B cell (primary cell): ENCODE data around the gene SPOCK3. TPM values are rescaled to one million over a fixed set of nuclear protein-coding genes. Genes with fewer than 3 reads are reported as not detected.

Source experiments
- ATAC-seq: fragments of 200-7000 bp; cut with Tn5 transposase; one replicate; pipeline ENCODE4 v1.10.0; 2021; ENCODE audit warnings: low read depth, mild to moderate bottlenecking, moderate number of reproducible peaks, moderate library complexity
- CTCF ChIA-PET: fragments of 350-600 bp; sonication (Branson Sonifier 250); formaldehyde crosslinking; loops from one replicate; lab custom pipeline; 2021; ENCODE audit warnings: antibody characterized with exemption, inconsistent platforms; lab: Charles Lee
- POLR2A ChIA-PET: fragments of 350-600 bp; sonication (Branson Sonifier 250); formaldehyde crosslinking; loops from one replicate; lab custom pipeline; 2021; ENCODE audit warnings: antibody characterized with exemption; lab: Charles Lee
- DNase-seq: peaks from one replicate; pipeline ENCODE4 v3.0.0; 2013
- H2AFZ ChIP-seq: 2 replicates; pipeline ENCODE4 v1.6.1; 2012; ENCODE audit warnings: mild to moderate bottlenecking, low read depth, low read length; ENCODE audit not compliant: insufficient read depth, poor library complexity, severe bottlenecking
- H3K27ac ChIP-seq, 2 donors: 1 replicate in 1 of 2; 2 replicates in 1 of 2; pipeline ENCODE4 v1.5.1; 2012 to 2013; ENCODE audit warnings: low read length in 2 of 2, mild to moderate bottlenecking in 2 of 2, moderate library complexity in 1 of 2
- H3K27me3 ChIP-seq, 4 experiments: fragments of 200-600 bp in 1 of 4; sonication (generic) in 1 of 4; replicated peaks in 1 of 4; 1 replicate in 2 of 4; 2 replicates in 2 of 4; pipeline versions ENCODE4 v1.6.1 to v1.7.0; 2013 to 2016; ENCODE audit warnings: low read length in 3 of 4, mild to moderate bottlenecking in 2 of 4, mixed read lengths in 1 of 4, moderate library complexity in 1 of 4; ENCODE audit not compliant: insufficient read depth in 4 of 4, control insufficient read depth in 3 of 4; ENCODE audit errors: control extremely low read depth in 1 of 4
- H3K36me3 ChIP-seq, 2 experiments: replicated peaks in 1 of 2; 1 replicate in 1 of 2; 2 replicates in 1 of 2; pipeline versions ENCODE4 v1.6.1 to v1.7.1; 2013; ENCODE audit warnings: low read length in 1 of 2; ENCODE audit not compliant: insufficient read depth in 2 of 2, control insufficient read depth in 1 of 2; ENCODE audit errors: control extremely low read depth in 1 of 2, extremely low read depth in 1 of 2
- H3K4me1 ChIP-seq, 2 donors: fragments of 200-600 bp in 1 of 2; sonication (generic) in 1 of 2; 1 replicate in 1 of 2; 2 replicates in 1 of 2; pipeline versions ENCODE4 v1.5.1 to v1.6.1; 2013 to 2017; ENCODE audit warnings: low read length in 2 of 2; ENCODE audit not compliant: control insufficient read depth in 2 of 2, insufficient read depth in 2 of 2
- H3K4me2 ChIP-seq: replicated peaks from 2 replicates; pipeline ENCODE3; 2012; ENCODE audit warnings: mild to moderate bottlenecking, low read depth, low read length; ENCODE audit not compliant: poor library complexity, severe bottlenecking
- H3K4me3 ChIP-seq, 5 experiments: fragments of 200-600 bp in 1 of 5; sonication (generic) in 1 of 5; 1 replicate in 3 of 5; 2 replicates in 2 of 5; pipeline versions ENCODE4 v1.5.1 to v1.7.0; 2011 to 2016; ENCODE audit warnings: low read length in 4 of 5, mild to moderate bottlenecking in 4 of 5, low read depth in 2 of 5, control low read depth in 1 of 5, moderate library complexity in 1 of 5; ENCODE audit not compliant: insufficient read depth in 1 of 5; ENCODE audit errors: control extremely low read depth in 1 of 5, extremely low read depth in 1 of 5
- H3K79me2 ChIP-seq: fragments of 200-600 bp; sonication (generic); one replicate; pipeline ENCODE4 v1.6.0; 2016; ENCODE audit warnings: low read length; ENCODE audit not compliant: control insufficient read depth, insufficient read depth
- H3K9ac ChIP-seq: fragments of 200-600 bp; sonication (generic); 2 replicates; pipeline ENCODE4 v1.6.1; 2017; ENCODE audit warnings: mild to moderate bottlenecking, low read length, moderate library complexity
- H3K9me3 ChIP-seq, 3 donors: one replicate each; pipeline versions ENCODE4 v1.6.1 to v1.7.1; 2013; ENCODE audit warnings: low read length in 2 of 3; ENCODE audit not compliant: control insufficient read depth in 2 of 3, insufficient read depth in 1 of 3; ENCODE audit errors: control extremely low read depth in 1 of 3
- H4K20me1 ChIP-seq: 2 replicates; pipeline ENCODE4 v1.6.0; 2012; ENCODE audit warnings: mild to moderate bottlenecking, low read length; ENCODE audit not compliant: insufficient read depth, control insufficient read depth, poor library complexity, severe bottlenecking
- H3K27ac Mint-ChIP-seq: one replicate; pipeline ENCODE4 v1.8.0; 2021; ENCODE audit warnings: mixed read lengths
- H3K27me3 Mint-ChIP-seq: one replicate; pipeline ENCODE4 v1.8.0; 2021; ENCODE audit warnings: mixed read lengths
- H3K4me1 Mint-ChIP-seq: one replicate; pipeline ENCODE4 v1.8.0; 2021; ENCODE audit warnings: mixed read lengths
- H3K4me3 Mint-ChIP-seq: one replicate; pipeline ENCODE4 v1.8.0; 2021; ENCODE audit warnings: mixed read lengths
- H3K9me3 Mint-ChIP-seq: one replicate; pipeline ENCODE4 v1.8.0; 2022; ENCODE audit warnings: mixed read lengths; ENCODE audit not compliant: insufficient read depth
- EZH2 ChIP-seq: IDR thresholded peaks from 2 replicates; pipeline ENCODE4 v1.6.1; 2012; ENCODE audit warnings: borderline replicate concordance, low read depth, mild to moderate bottlenecking, moderate library complexity, low read length; ENCODE audit not compliant: insufficient read depth, poor library complexity, severe bottlenecking
- WGBS: methylation state at CpG from one replicate; pipeline ENCODE4 v1.1.5; 2013; ENCODE audit warnings: missing lambda C conversion rate; ENCODE audit not compliant: insufficient coverage; 5-methylcytosine and 5-hydroxymethylcytosine counted together
- intact Hi-C: fragments of 100-400 bp; cut with micrococcal nuclease; formaldehyde crosslinking; loops from one replicate; pipeline ENCODE4 v1.10.0; 2022
- polyA plus RNA-seq: library from polyadenylated mRNA; depleted of rRNA; stranded (reverse); fragments of >200 nt; gene quantifications from 2 replicates; pipeline ENCODE4 v1.2.3, GENCODE V29; 2012
- total RNA-seq, 2 donors: library from RNA; stranded (reverse); fragments of 120-200 nt in 1 of 2; gene quantifications; 1 replicate in 1 of 2; 2 replicates in 1 of 2; pipeline versions ENCODE4 v1.2.3 to v1.2.4, GENCODE V29; 2013 to 2022
- TF ChIP-seq, protein P1 (sequence below): fragments of 200-600 bp; IDR thresholded peaks from one replicate; pipeline ENCODE4 v1.8.0; 2022; ENCODE audit warnings: antibody characterized with exemption, mild to moderate bottlenecking

The SPOCK3 gene
- total and polyA plus RNA-seq, 2 donors (not counting 1 experiment from before 2014, with no cell fraction given) = not detected

DNA sequence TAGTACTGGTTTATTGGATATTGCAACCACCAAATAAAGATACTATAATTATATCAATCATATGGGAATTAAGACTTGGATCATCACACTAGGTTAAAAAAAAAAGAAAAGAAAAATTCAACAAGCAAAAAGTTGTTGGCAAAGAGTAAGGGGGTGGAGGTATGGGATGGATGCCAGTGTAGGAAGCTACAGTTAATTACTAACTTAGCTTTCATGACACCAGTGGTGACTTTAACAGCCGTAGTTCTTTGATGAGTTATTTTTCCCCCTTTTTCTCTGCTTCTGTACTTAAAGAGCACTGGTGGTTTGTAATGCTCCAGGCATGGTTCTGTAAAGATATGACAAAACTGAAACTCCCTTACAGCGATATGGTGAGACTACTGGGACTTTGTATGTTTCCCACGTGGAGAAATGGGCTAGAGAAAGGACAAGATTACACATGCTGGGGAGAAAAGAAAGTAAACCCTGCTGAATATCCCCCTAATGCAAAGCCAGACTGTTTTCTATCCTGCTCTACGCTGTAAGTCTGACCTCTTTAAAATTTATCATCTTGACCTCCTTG, 210.8 kb downstream of the SPOCK3 start:
- Histone ChIP-seq H3K9ac (no peak overlapping the region), H3K27ac (no peak overlapping the region), H4K20me1 (no peaks in the 10 kb centered on the region), H3K4me3 (no peak overlapping the region), H3K4me2 (no peak overlapping the region), H3K79me2 (no peaks in the 10 kb centered on the region), H3K36me3 (no peaks in the 10 kb centered on the region), H3K4me1 (no peaks in the 10 kb centered on the region), H3K27me3 (no peaks in the 10 kb centered on the region), H3K9me3 (no peaks in the 10 kb centered on the region), H2AFZ (no peak overlapping the region)
- intact Hi-C loops = no loop called here
- H3K4me1 Mint-ChIP-seq = peaks cover 1% of the 10 kb centered on the region
- CTCF ChIA-PET = interaction anchor here (1.1 to 2.6 kb wide), 3 partner anchors 14 to 1131 kb away, joined by 3 to 18 read pairs (median 5); no protein-coding TSS in a partner anchor
- H3K27me3 Mint-ChIP-seq = no peaks in the 10 kb centered on the region
- ATAC-seq = no peak
- TF ChIP-seq, protein P1, sequence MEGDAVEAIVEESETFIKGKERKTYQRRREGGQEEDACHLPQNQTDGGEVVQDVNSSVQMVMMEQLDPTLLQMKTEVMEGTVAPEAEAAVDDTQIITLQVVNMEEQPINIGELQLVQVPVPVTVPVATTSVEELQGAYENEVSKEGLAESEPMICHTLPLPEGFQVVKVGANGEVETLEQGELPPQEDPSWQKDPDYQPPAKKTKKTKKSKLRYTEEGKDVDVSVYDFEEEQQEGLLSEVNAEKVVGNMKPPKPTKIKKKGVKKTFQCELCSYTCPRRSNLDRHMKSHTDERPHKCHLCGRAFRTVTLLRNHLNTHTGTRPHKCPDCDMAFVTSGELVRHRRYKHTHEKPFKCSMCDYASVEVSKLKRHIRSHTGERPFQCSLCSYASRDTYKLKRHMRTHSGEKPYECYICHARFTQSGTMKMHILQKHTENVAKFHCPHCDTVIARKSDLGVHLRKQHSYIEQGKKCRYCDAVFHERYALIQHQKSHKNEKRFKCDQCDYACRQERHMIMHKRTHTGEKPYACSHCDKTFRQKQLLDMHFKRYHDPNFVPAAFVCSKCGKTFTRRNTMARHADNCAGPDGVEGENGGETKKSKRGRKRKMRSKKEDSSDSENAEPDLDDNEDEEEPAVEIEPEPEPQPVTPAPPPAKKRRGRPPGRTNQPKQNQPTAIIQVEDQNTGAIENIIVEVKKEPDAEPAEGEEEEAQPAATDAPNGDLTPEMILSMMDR = no peak
- no peak for TF ChIP-seq EZH2
- H3K4me3 Mint-ChIP-seq = no peak overlapping the region
- no CpG with 5 or more reads among the region's 4 CpGs for WGBS
- no peak for DNase-seq
- POLR2A ChIA-PET = no interaction called here
- no peaks in the 10 kb centered on the region for H3K9me3 Mint-ChIP-seq
- H3K27ac Mint-ChIP-seq = no peak overlapping the region

DNA sequence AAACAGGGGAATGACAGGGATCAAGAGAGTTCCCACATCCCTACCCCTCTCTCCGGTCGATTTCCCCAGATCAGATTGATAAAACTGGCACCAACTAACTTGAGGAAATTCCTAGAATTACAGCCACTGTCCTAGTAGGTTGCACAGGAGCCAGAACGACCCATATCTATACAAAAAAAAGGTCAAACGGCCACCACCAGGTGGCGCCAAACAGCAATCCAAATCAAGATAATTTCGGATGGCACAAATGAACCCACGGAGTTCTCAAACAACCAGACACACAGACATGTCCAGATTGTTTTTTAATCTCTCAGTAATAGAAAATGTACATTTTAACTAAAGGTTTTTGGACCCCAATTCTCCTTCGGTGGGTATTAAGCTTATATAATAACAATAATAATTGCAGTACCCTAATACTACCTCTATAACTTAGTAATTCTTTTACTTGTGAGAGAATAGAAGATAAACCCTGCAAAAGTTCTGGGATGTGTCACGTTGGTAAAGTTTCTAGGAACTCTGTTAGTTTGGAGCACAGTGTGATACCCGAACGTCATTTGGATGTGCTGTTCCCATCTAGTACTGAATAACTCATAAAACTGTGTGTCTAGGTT, 212.6 kb downstream of the SPOCK3 start:
- Histone ChIP-seq H3K36me3 (no peaks in the 10 kb centered on the region), H3K9ac (no peak overlapping the region), H3K4me2 (no peak overlapping the region), H4K20me1 (no peaks in the 10 kb centered on the region), H3K4me3 (no peak overlapping the region), H2AFZ (no peak overlapping the region), H3K4me1 (no peaks in the 10 kb centered on the region), H3K9me3 (no peaks in the 10 kb centered on the region), H3K27me3 (no peaks in the 10 kb centered on the region), H3K79me2 (no peaks in the 10 kb centered on the region), H3K27ac (no peak overlapping the region)
- no peaks in the 10 kb centered on the region for H3K9me3 Mint-ChIP-seq
- peaks cover 1% of the 10 kb centered on the region for H3K4me1 Mint-ChIP-seq
- TF ChIP-seq, protein P1 = peak; percentile 95
- no peak for TF ChIP-seq EZH2
- H3K27ac Mint-ChIP-seq = no peak overlapping the region
- POLR2A ChIA-PET = no interaction called here
- 4% methylated on average over 4 of the region's 11 CpGs for whole genome bisulfite sequencing
- DNase-seq = peak; percentile 55
- no peak for ATAC-seq
- H3K27me3 Mint-ChIP-seq = no peaks in the 10 kb centered on the region
- CTCF ChIA-PET = interaction anchor here (0.9 to 2.6 kb wide), 4 partner anchors 13 to 1128 kb away, joined by 3 to 18 read pairs (median 3); no protein-coding TSS in a partner anchor
- no peak overlapping the region for H3K4me3 Mint-ChIP-seq
- intact Hi-C loops = no loop called here
